ENCODE results near the gene IL22. TPM values are rescaled to one million over a fixed set of nuclear protein-coding genes. Genes with fewer than 3 reads are reported as not detected.

IL22 gene, protein sequence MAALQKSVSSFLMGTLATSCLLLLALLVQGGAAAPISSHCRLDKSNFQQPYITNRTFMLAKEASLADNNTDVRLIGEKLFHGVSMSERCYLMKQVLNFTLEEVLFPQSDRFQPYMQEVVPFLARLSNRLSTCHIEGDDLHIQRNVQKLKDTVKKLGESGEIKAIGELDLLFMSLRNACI
- total RNA-seq: not detected

DNA sequence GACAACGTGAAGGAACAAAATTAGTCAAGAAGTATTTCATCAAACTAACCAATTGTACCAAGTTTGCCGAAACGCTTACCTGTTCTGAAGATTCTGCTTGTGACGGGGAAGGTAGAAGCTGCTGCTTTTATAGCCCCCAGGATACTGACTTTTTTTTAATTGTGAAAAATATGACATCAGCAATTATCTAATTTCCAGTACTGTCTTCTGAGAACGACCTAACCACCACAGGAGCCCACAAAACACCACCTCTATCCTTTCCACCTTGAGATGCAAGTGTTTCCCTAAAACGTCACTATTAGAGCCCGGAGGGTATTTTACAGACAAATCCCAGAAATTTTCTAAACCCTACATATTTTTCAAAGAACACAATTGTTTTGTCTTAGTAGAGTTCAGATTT lies at the start of gene IL22:
Gene IL22, minus strand, starts transcription at position 101 of the 400 bp plus-strand sequence. CDS start 156 bp downstream, outside the sequence.

DNA sequence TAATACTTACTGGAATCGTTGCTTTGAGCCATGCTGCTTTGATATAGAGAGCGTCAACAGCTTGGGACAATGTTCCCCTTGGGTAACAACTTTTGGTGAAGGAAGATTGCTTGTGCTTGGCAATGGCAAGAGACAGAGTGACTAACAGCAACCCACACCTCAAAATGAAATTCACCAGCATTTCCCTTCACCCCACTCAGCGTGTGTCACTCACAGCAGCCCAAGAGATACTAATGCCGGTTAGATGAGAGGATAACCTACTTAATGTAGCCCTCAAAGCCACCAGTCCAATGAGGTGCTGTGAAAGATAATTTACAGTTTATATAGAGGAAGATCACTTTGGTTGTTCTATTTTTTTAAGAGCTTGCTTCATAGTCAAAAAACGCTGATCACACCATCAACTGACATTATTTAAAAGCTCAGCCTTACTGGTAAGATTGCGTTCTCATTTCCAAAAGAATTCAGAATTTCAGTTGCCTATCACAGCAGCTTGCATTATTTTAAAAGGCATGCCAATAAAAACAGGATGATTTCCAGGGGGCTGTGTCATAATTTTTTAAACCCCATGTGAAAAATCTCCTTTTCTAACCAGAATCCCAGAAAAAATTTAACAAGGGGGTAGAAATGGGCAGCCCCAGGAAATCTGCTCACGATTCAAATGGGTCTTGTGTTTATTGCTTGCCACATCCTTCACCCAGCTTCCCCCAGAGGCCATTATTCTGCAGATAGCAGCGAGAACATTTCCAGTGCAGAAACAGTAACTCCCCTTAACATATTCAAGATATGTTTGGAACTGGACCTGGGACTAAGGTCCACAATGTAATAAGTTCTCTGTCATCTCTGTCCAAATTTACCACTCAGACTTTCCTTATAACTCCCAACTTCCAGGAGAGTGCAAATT lies 27.6 kb downstream of the IL22 start, which contains the start of gene IL26:
Gene IL26, minus strand, starts transcription at position 235 of the 901 bp plus-strand sequence. Its CDS starts 54 bp downstream, at position 181.

Other genes starting within 250 kb of the IL22 start
- 1 to 10 TPM; 2.4 to 3.1 TPM for gene IFNG, start 93.9 kb downstream of the IL22 start, total RNA-seq
- not detected for gene IL26, start 27.8 kb downstream of the IL22 start, total RNA-seq
- 10 to 100 TPM; 22.4 to 23.1 TPM for gene MDM1, start 78.8 kb upstream of the IL22 start, total RNA-seq

Measured in activated naive CD4-positive, alpha-beta T cell treated with anti-CD3 and anti-CD28 coated beads, Interleukin-2, amount 10 ng/mL, durations not matched to agents 5 hours and 36 hours (primary cell).